Peyer's patch (tissue), 4 donors: ENCODE measurements around the gene TMX1.

ENCODE experiments used
- POLR2A ChIP-seq, 2 donors: fragments of 450-650 bp; IDR thresholded peaks; one replicate each; pipeline ENCODE4 v1.5.1; 2017; ENCODE audit warnings: antibody characterized with exemption in 2 of 2, mild to moderate bottlenecking in 2 of 2, moderate library complexity in 2 of 2
- TF ChIP-seq, protein P1 (sequence below), 6 experiments: fragments of 450-650 bp in 4 of 6; fragments of 200-600 bp in 2 of 6; sonication (generic) in 1 of 6; IDR thresholded peaks; one replicate each; pipeline ENCODE4 v1.5.1; 2017 to 2019; ENCODE audit warnings: antibody characterized with exemption in 6 of 6, mild to moderate bottlenecking in 3 of 6, moderate library complexity in 1 of 6

DNA sequence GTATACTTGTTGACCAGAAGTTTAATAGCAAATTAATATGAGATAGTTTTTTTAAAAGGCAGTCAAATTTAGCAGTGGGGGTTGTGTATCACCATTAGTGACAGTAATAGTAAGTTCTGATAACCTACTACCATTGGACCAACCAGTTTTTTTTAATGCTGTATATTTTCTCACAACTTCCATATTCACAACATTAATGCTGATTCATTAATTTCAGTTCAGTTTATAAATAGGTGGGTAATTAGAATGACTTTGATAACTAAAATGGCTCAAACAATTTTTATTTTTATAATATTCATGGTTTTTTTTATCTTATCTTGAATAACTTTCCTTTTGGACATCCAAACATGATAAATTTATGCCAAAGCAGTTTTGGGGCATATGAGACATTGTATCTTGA is 13.8 kb downstream of the TMX1 start:
- TF ChIP-seq, protein P1, sequence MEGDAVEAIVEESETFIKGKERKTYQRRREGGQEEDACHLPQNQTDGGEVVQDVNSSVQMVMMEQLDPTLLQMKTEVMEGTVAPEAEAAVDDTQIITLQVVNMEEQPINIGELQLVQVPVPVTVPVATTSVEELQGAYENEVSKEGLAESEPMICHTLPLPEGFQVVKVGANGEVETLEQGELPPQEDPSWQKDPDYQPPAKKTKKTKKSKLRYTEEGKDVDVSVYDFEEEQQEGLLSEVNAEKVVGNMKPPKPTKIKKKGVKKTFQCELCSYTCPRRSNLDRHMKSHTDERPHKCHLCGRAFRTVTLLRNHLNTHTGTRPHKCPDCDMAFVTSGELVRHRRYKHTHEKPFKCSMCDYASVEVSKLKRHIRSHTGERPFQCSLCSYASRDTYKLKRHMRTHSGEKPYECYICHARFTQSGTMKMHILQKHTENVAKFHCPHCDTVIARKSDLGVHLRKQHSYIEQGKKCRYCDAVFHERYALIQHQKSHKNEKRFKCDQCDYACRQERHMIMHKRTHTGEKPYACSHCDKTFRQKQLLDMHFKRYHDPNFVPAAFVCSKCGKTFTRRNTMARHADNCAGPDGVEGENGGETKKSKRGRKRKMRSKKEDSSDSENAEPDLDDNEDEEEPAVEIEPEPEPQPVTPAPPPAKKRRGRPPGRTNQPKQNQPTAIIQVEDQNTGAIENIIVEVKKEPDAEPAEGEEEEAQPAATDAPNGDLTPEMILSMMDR (IDR thresholded peaks at IDR 0.05): no peak
- TF ChIP-seq POLR2A (IDR thresholded peaks at IDR 0.05): no peak
